ENCODE results near the gene SYS1.

SYS1 gene

DNA sequence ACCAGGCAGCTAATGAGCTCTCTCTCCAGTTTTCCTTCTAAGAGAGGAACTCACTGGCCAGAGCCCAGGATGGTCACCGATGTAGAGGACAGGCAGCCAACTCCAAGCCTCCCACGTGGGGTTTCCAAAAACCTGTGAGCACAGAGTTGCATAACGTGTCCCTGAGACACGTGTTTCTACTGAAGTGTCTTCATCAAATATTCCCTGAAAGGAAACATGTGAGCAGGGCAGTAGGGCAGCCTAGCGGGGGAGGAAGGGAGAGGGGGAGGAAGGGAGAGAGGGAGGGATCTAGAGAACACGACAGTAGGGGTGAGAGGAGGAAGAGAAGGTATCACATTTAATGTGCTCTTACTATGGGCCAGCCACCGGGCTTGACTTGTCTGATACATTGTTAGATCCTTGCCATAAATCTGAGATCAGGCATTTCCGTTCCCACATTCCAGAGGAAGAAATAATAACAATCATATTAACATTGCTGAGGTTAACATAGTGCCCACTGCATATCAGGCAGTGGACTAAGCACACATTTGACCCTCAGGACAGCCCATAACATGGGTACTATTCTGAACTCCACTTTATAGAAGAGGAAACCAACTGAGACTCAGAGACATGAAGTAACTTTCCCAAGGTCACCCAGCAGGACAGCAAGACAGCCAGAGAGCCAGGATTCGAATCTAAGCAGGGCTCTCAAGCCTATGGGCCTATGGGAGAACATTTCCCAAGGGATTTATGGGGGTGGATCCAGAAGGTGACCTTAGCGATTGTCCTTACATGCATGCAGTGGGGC, 4.5 kb upstream of the SYS1 start:
- DNase-seq (ENCODE audit: low spot score), result no peak

DNA sequence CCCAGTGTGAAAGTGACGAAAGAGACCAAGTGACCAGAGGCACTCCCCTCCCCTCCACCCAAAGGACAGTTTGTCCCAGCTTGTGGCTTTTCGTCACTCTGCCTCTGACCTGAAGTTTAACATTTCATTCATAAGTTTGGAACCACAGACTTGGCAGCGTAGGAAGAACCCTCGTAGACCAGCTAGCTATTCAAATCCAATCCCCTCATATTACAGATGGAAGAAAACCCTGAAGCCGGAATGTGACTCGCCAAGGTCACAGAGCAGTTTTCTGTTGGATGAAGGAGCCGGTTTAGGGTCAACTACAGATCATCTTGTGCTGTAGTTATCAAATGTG, 3.9 kb upstream of the SYS1 start:
- no peak for DNase-seq (ENCODE audit: low spot score)

DNA sequence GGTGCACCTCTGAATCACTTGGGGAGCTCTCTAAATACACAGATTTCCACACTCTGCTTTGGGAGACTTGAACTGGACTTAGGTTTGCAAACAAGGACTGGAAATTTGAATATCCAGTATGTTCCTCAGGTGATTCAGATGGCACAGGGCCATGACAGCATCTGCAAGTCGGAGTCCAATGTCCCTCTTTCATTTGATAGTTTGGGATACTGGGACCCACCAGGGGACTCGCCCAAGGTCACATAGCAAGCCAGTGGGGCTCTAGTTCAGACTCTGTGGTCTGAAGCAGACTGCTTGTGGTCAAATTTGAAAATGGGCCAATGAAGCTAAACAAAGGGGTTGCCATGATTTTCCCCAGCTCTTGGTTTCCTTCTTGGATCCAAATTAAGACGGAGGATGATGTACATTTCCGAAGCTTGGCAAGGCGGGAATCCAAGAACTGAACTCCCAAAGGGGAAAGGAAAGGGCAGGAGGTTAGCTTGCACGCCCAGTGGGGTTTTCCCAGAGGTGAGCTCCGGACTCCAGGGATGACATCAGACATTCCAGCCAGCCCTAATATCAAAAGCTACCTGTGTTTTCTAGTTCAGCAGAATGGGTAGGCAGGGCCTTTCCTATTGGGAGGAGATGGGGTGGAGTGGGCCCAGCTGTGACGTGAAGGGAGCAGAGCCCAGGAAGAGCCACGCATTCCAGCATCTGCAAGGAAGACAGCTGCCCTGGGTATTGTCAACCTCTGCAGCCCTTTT, 3.4 kb upstream of the SYS1 start:
- no peak for DNase-seq (ENCODE audit: low spot score)

DNA sequence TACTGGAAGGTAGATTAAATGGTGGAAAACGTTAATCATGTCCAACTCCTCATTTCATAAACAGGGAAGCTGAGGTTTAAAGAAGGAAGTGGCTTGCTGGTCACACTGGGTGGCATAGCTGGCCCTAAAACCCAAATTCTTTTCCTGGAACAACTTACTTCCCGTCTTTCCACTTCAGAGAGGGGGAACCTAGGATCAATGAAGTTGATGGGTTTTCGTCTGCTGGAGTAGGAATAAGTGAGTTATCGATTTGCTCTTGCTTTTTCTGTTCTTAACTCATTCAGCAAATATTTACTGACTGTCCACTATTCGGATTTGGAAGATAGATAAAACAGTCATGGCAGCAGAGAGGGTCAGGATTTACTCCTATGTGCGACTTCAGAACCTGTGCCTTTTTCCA, 1.2 kb upstream of the SYS1 start:
- no peak for DNase-seq (ENCODE audit: low spot score)

DNA sequence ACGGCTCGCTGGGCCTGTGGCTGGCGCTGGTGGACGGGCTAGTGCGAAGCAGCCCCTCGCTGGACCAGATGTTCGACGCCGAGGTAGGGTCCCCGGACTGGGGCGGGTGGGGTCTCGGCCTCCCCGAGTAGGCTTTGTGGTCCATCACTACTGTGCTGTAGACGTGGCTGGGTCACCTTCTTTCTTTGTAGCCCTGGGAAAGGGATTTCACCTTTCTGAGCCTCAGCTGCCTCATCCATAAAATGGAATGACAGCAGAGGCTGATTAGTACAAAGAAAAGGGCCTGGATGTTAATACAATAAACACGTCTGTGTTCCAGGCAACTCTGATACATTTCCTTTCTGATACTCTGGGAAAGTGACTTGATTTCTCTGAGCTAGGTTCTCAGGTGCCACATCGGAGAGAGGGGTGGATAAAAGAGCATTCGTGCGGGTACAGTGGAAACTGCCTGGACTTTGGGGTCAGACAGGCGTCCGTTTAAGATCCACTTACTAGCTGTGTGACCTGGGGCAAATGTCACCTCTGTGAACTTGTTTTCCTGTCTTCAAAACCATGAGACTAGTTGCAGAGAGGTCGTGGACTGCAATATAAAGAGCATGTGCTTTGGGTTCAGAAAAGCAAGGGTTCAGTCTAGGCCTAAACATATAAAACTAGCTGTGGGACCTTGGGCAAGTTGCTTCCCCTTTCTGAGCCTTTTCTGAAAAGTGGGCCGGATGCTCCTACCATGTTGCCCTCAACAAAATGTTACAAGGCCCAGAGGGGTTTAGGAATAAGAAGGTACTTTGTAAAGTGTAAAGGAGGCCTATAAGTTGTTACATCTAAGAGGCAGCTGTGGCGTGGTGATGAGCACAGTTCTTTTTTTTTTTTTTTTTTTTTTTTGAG, 896 bp downstream of the SYS1 start:
- no peak for DNase-seq (ENCODE audit: low spot score)

DNA sequence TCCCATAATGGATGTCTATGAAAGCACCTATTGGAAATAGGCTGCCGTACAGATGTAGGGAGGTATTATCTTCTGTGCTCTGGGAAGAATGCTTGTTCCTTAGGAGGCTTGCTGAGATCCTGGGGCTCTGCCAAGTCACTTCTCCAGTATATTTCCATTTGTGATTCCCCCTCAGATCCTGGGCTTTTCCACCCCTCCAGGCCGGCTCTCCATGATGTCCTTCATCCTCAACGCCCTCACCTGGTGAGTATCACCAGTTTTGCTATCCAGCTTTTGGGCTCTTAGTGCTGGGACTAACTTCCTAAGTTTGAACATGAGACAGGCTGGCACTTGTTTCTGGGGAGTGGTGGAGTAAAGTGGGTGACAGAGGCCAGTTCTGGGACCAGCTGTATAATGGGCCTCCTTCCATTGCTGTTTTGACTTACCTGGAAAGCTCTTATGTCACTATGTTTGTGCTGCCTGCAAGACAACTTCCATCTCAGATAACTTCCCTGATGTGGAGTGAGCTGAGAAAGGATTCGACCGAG, 2.6 kb downstream of the SYS1 start:
- DNase-seq (ENCODE audit: low spot score), result no peak

DNA sequence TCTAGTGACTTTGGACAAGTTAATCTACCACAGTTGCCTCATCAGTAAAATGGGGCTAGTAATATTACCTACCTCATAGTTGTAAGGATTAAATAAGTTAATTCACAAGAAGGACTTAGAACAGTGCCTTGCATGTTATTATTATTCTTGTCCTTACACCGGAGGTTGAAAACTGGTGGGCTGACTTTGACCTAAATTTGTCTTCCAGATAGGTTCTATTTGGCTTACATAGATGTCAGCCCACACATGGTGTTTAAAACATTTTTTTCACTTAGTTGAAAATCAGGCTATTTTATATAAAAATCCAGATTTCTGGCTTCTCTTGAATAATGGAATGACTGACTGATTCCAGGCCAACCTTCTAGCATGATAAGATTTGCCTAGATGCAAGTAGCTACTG, 3.2 kb downstream of the SYS1 start:
- no peak for DNase-seq (ENCODE audit: low spot score)

DNA sequence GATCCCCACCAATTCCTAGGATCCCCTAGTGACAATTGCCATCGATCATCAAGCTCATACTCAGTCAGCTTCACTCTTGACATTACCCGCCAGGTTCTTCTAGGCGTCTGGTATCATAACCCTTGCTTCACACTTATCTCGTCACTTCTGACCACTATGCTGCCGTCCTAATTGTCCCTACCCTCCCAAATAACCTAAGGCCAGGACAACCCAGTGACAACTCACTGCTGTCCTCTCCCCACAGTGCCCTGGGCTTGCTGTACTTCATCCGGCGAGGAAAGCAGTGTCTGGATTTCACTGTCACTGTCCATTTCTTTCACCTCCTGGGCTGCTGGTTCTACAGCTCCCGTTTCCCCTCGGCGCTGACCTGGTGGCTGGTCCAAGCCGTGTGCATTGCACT, 3.7 kb downstream of the SYS1 start:
- DNase-seq (ENCODE audit: low spot score), result no peak

DNA sequence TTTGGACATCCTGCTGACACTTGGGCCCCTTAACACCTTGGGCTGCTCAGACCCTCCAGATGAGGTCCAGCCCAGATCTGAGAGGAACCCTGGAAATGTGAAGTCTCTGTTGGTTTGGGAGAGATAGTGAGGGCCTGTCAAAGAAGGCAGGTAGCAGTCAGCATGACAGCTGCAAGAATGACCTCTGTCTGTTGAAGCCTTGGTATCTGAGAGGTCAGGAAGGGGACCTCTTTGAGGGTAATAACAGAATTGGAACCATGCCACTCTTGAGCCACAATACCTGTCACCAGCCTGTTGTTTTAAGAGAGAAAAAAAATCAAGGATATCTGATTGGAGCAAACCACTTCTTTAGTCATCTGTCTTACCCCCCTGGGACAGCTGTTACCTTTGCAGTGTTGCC, 4.2 kb downstream of the SYS1 start:
- no peak for DNase-seq (ENCODE audit: low spot score)

DNA sequence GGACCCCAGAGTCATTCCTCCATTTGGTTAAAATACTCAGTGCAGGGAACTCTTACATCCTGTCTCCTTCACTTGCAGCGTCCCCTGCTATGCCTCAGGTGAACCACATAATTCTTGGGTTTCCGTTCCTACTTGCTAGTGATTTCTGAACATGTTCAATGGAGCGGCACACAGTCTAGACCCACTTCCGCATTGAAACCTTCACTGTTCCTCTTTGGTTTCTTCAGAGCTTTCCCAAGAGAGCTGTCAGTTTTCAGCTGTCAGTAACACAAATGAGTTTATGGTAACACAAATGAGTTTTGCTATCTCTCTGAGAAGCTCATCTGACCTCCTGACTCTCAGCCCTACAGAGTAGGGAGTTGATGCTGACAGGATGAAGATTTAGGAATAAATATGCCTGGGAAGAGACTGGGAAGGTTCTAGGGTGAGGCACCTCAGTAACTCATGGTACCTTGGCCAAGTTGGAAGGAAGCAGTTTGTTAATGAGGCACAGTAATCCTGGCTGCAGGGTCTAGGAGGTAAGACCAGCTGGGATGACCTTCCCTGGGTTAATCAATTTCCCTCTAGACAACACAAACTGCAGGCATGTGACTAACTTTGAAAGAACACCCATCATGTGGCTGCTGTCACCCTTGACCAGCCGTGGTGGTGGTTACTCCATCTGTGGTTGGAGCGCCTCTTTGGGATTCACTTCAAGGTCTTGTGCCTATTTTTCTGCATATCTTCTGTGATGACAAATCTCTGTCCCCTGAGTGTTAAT, 5.4 kb downstream of the SYS1 start:
- DNase-seq (ENCODE audit: low spot score), result no peak

DNA sequence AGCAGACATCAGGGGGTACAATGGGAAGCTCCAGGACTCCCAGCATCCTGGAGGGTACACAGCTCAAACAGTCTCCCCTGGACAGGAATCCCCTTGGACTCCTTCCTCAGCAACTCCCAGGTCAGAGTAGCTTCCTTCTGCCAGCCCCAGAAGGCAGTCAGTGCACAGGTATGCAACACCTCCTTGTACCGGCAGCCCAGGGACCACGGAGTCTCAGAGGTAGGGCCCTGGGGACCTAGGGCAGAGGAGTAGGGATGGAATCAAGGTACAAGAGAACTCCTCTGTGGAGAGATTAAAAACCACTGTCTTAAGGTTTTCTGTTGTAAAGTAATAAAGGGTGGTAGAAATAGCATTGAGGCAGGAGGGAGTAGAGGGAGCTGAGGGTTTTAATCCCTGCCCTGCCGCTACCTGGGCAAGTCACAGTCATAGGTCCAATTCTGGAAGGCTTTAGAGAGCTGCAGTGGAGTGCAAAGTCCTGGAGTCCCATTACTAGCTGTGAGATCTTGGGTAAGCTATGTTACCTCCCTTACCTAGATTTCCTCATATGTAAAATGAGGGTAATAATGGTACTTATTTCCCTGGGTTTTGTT, 7.7 kb downstream of the SYS1 start:
- no peak for DNase-seq (ENCODE audit: low spot score)

DNA sequence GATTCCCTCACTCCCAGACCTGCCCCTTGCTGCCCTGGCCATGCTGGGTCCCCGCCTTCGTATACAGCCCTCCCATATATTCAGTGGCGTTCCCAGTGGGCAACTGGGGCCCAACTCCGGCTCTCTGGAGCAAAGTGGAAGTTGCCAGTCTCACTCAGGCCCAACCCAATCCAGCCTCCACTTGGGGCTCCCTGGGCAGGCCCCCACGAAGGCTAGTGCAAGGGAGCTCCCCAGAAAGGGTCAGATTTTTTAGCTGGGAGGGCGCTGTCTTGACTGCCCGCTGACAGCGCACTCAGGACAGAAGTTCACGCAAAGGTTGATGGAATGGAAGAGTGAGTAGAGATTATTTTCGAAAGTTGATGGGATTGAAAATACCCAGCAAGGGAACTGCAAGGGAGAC, 9.3 kb downstream of the SYS1 start:
- DNase-seq (ENCODE audit: low spot score), result no peak

DNA sequence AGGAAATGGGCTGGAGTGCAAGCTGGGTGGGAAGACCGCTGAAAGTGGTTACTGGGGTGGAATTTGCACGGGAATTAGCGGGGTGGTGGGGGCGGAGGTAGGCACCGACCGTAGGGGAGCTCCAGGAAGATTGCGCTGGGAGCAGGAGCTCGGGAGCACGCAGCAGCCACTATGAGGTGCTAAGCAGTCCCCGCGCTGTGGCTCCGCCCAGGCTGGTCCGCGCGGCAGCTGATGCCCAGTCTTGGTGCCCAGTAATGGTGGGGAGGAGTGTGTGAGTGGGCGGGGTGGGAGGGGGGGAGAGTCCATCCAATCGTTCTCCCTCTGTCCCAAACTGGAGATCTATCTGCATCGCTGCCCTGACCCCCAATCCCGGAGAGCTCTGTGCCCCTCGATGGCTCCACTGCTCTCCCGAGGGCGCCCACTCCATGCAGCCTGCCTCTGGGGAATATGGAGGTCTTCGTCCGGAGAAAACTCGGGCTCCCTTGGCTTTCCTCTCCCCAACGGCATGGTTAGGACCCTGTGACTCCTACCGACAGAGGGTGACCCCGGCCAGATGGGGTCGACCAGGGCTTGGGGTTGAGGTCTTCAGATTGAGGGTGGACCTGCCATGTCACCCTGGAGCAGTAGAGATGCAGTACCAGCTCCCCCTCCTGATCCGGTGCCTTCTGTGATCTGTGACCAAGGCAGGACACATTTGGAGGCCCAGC, 9.8 kb downstream of the SYS1 start:
- DNase-seq (ENCODE audit: low spot score), result no peak

DNA sequence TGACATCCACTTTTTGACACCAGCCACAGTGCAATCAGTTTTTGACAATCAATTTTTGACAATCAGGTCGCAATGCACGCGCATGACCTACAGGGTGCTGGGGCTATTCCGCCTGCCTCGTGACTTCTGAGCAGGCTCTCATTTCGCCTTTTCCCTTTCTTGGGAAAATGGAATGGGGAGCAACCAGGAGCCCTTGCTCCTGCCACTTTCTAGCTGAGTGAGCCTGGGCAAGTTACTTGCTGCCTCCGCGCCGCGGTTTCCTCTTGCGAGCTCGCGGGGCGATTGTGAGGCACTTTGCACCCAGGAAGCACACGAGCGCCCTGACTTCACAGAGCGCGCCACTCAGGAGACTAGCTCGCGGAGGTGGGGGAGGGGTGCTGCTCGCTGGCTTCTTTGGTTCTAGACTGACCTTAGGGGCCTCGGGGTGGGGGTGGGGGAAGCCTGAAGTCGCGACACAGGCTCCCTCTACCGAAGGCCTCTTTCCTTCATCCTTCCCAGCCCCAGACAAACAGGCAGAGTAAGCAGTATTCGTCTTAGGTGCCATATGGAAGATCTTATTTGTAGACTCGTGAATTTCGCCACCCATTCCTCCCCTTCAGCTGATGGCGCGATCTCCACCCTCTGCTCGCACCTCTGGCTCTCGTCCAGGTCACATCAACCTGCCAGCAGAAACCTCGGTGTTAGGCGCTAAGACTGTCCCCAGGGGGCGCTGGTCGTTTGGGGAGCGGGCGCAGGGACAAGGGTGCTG, 10.6 kb downstream of the SYS1 start:
- DNase-seq (ENCODE audit: low spot score), result peak; percentile 87

DNA sequence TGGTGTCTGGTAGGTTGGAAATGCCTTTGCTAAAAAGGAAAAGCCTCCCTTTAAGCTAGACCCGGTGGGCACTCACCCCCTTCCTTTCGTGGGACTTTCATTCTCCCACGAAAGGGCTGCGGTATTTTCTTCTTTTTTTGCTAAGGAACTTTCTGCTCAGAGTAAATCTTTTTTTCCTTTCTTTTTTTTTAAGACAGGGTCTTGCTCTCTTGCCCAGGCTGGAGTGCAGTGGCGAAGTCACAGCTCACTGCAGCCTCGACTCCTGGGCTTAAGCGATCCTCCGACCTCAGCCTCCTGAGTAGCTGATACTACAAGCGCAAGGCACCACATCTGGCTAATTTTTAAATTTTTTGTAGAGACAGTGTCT, 11.1 kb downstream of the SYS1 start:
- no peak for DNase-seq (ENCODE audit: low spot score)

DNA sequence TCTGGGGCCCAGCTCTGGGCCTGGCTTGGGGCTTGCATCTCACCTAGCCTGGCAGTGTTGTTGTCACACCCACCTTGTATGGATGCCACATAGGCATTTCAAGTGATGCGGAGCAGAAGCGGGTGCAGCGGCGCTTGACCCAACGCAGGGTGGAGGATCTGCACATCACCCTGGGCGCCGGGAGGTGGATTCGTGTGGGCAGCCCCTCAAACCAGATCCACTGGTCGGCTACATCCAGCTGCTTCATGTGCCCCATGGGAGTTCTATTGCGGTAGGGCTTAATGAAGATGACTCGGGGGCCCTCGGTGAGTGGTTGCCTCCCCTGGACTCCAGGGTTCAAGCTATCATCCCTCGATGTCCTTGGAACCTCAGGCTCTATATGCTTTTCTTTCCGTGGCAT, 12.0 kb downstream of the SYS1 start:
- DNase-seq (ENCODE audit: low spot score), result no peak

DNA sequence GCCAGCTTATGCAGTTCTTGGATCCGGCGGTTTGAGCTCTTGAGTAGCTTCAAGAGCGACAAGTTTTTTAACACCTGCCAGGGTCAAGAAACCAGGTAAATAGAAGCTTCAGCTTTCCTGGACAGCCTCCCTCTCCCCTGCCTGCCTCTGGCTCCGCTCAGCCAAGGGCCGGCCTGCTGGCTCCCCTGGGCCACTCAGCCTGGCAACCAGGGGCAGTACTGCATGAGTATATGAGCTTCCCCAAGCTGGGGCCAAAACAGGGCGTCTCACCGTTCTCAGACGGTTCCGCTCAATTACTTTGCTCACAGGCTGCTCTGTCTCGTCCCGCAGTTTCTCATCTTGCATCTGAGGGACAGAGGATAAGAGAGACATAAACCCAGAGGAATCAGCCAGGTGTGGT, 14.3 kb downstream of the SYS1 start:
- no peak for DNase-seq (ENCODE audit: low spot score)

DNA sequence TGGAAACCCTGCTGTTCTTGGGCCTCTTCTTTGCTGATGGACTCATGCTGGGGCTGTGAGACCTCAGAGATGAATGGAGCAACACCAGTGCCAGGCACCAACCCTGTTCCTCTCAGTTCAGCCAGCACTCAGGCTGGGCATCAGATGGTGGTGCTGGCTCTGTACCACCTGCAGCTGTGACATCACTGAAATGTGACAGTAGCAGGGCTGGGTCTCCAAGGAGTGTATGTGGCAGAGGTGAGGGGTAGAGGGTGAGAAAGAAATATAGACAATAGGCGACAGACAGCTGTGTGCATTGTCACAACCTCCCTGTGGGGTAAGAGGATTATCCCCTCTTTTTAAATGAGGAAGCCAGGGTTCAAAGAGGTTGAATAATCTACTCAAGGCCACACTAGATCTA, 15.2 kb downstream of the SYS1 start, which contains the start of gene TP53TG5:
TP53TG5 (minus strand) TSS at position 135 of the 400 bp plus-strand sequence; CDS start at position 46, 89 bp downstream.
- DNase-seq (ENCODE audit: low spot score), result no peak

DNA sequence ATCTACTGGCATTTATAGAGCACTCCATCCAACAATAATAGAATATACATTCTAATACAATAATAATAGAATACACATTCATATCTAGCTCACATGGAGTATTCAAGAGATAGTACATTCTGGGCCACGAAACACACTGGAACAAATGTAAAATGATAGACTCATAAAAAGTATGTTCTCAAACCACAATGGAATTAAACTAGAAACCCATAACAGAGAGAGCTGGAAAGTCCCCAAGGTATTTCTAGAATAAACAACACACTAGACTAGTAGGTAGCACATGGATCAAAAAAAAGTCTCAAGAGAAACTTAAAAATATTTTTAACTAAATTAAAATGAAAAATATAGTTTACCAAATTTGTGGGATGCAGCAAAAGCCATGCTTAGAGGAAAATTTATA, 24.3 kb downstream of the SYS1 start:
- DNase-seq (ENCODE audit: low spot score), result no peak

DNA sequence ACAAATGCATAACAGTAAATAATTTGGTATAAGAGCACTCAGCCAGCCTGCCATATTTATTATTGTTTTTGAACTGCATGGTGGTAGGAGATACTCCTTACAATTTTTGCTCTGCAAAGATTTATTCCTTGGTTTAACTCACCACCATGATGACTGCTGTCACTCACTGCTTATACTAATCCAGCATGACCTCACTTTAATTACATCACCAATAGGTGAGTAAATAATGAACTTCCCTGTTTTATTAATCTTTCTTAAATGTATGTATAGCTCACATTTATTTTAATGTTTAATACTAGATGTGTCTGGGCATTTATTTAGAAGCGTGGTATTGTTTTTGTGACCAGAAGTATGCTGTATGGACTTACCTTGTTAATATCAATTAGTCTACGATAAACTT, 28.0 kb downstream of the SYS1 start:
- no peak for DNase-seq (ENCODE audit: low spot score)
